Thyroid gland (tissue), 4 donors: ENCODE data around the gene PLEKHM1.

Experiments
- CTCF ChIP-seq, 6 experiments: fragments of 200-600 bp in 3 of 6; fragments of 450-650 bp in 3 of 6; sonication (generic) in 3 of 6; IDR thresholded peaks; one replicate each; pipeline ENCODE4 v1.5.1; 2016 to 2019; ENCODE audit warnings: antibody characterized with exemption in 6 of 6, mild to moderate bottlenecking in 2 of 6, inconsistent platforms in 1 of 6, moderate library complexity in 1 of 6
- POLR2A ChIP-seq, 2 donors: fragments of 450-650 bp; IDR thresholded peaks; one replicate each; pipeline ENCODE4 v1.6.1; 2017; ENCODE audit warnings: antibody characterized with exemption in 2 of 2, mild to moderate bottlenecking in 2 of 2, moderate library complexity in 1 of 2

- TF ChIP-seq CTCF (IDR thresholded peaks at IDR 0.05), result no peak
- TF ChIP-seq POLR2A (IDR thresholded peaks at IDR 0.05), result no peak
These were observed 101.8 kb downstream of the PLEKHM1 start for GRCh38 chr17:45388604-45389325.
